ENCODE data around the gene VWF.

Gene VWF

GRCh38 chr12:5908251-5908650 lies 216.2 kb downstream of the VWF start:
- Histone ChIP-seq H3K36me3 (ENCODE audit: control insufficient read depth in 5 of 5, insufficient read depth in 5 of 5, low read length in 5 of 5) (peaks cover 0 to 26% (median 2%) of the 10 kb centered on the region in 5 donors), H3K9me3 (ENCODE audit: control insufficient read depth in 5 of 5, low read length in 5 of 5) (no peaks in the 10 kb centered on the region), H3K27ac (ENCODE audit: low read depth, low read length) (no peak overlapping the region), H3K4me3 (ENCODE audit: low read depth in 1 of 5, low read length in 5 of 5) (no peak overlapping the region), H3K4me1 (ENCODE audit: control insufficient read depth in 5 of 5, insufficient read depth in 5 of 5, low read length in 5 of 5) (no peaks in the 10 kb centered on the region), H3K27me3 (ENCODE audit: control insufficient read depth in 5 of 5, insufficient read depth in 4 of 5, low read length in 5 of 5) (peaks cover 0 to 19% (median 7%) of the 10 kb centered on the region in 5 donors), H3K9ac (ENCODE audit: low read length in 5 of 5) (no peak overlapping the region)

GRCh38 chr12:5907807-5908206 lies 216.7 kb downstream of the VWF start:
- no peak overlapping the region for H3K4me3 ChIP-seq (ENCODE audit: low read depth in 1 of 5, low read length in 5 of 5)
- H3K36me3 ChIP-seq (ENCODE audit: control insufficient read depth in 5 of 5, insufficient read depth in 5 of 5, low read length in 5 of 5), result peaks cover 0 to 25% (median 2%) of the 10 kb centered on the region in 5 donors
- no peaks in the 10 kb centered on the region for H3K9me3 ChIP-seq (ENCODE audit: control insufficient read depth in 5 of 5, low read length in 5 of 5)
- no peak overlapping the region for H3K9ac ChIP-seq (ENCODE audit: low read length in 5 of 5)
- no peak overlapping the region for H3K27ac ChIP-seq (ENCODE audit: low read depth, low read length)
- H3K27me3 ChIP-seq (ENCODE audit: control insufficient read depth in 5 of 5, insufficient read depth in 4 of 5, low read length in 5 of 5), result peaks cover 0 to 19% (median 7%) of the 10 kb centered on the region in 5 donors
- no peaks in the 10 kb centered on the region for H3K4me1 ChIP-seq (ENCODE audit: control insufficient read depth in 5 of 5, insufficient read depth in 5 of 5, low read length in 5 of 5)

- Histone ChIP-seq H3K4me3 (ENCODE audit: low read depth in 1 of 5, low read length in 5 of 5) (no peak overlapping the region), H3K4me1 (ENCODE audit: control insufficient read depth in 5 of 5, insufficient read depth in 5 of 5, low read length in 5 of 5) (no peaks in the 10 kb centered on the region), H3K27ac (ENCODE audit: low read depth, low read length) (no peak overlapping the region), H3K9me3 (ENCODE audit: control insufficient read depth in 5 of 5, low read length in 5 of 5) (no peaks in the 10 kb centered on the region), H3K9ac (ENCODE audit: low read length in 5 of 5) (no peak overlapping the region), H3K27me3 (ENCODE audit: control insufficient read depth in 5 of 5, insufficient read depth in 4 of 5, low read length in 5 of 5) (peaks cover 0 to 13% (median 6%) of the 10 kb centered on the region in 5 donors), H3K36me3 (ENCODE audit: control insufficient read depth in 5 of 5, insufficient read depth in 5 of 5, low read length in 5 of 5) (peaks cover 0 to 23% (median 0%) of the 10 kb centered on the region in 5 donors)
Measured at GRCh38 chr12:5905757-5906156, 218.7 kb downstream of the VWF start.

- Histone ChIP-seq H3K27me3 (ENCODE audit: control insufficient read depth in 5 of 5, insufficient read depth in 4 of 5, low read length in 5 of 5) (peaks cover 0 to 13% (median 6%) of the 10 kb centered on the region in 5 donors), H3K4me3 (ENCODE audit: low read depth in 1 of 5, low read length in 5 of 5) (no peak overlapping the region), H3K9me3 (ENCODE audit: control insufficient read depth in 5 of 5, low read length in 5 of 5) (no peaks in the 10 kb centered on the region)
Measured at GRCh38 chr12:5904969-5905368, 219.5 kb downstream of the VWF start.

GRCh38 chr12:5904441-5904840 lies 220.0 kb downstream of the VWF start:
- no peak overlapping the region for H3K4me3 ChIP-seq (ENCODE audit: low read depth in 1 of 5, low read length in 5 of 5)
- H3K27me3 ChIP-seq (ENCODE audit: control insufficient read depth in 5 of 5, insufficient read depth in 4 of 5, low read length in 5 of 5), result peaks cover 0 to 13% (median 6%) of the 10 kb centered on the region in 5 donors
- H3K36me3 ChIP-seq (ENCODE audit: control insufficient read depth in 5 of 5, insufficient read depth in 5 of 5, low read length in 5 of 5), result peaks cover 0 to 31% (median 6%) of the 10 kb centered on the region in 5 donors
- H3K4me1 ChIP-seq (ENCODE audit: control insufficient read depth in 5 of 5, insufficient read depth in 5 of 5, low read length in 5 of 5), result no peaks in the 10 kb centered on the region
- no peak overlapping the region for H3K9ac ChIP-seq (ENCODE audit: low read length in 5 of 5)
- H3K27ac ChIP-seq (ENCODE audit: low read depth, low read length), result no peak overlapping the region
- H3K9me3 ChIP-seq (ENCODE audit: control insufficient read depth in 5 of 5, low read length in 5 of 5), result no peaks in the 10 kb centered on the region

More at GRCh38 chr12:5904969-5905368, 219.5 kb downstream of the VWF start:
- no peak overlapping the region for H3K9ac ChIP-seq (ENCODE audit: low read length in 5 of 5)
- H3K27ac ChIP-seq (ENCODE audit: low read depth, low read length), result no peak overlapping the region
- H3K36me3 ChIP-seq (ENCODE audit: control insufficient read depth in 5 of 5, insufficient read depth in 5 of 5, low read length in 5 of 5), result peaks cover 0 to 26% (median 2%) of the 10 kb centered on the region in 5 donors
- no peaks in the 10 kb centered on the region for H3K4me1 ChIP-seq (ENCODE audit: control insufficient read depth in 5 of 5, insufficient read depth in 5 of 5, low read length in 5 of 5)

GRCh38 chr12:5902736-5903135 lies 221.7 kb downstream of the VWF start:
- Histone ChIP-seq H3K9me3 (ENCODE audit: control insufficient read depth in 5 of 5, low read length in 5 of 5) (peaks cover 0 to 8% (median 0%) of the 10 kb centered on the region in 5 donors), H3K4me3 (ENCODE audit: low read depth in 1 of 5, low read length in 5 of 5) (no peak overlapping the region), H3K36me3 (ENCODE audit: control insufficient read depth in 5 of 5, insufficient read depth in 5 of 5, low read length in 5 of 5) (peaks cover 0 to 27% (median 6%) of the 10 kb centered on the region in 5 donors), H3K4me1 (ENCODE audit: control insufficient read depth in 5 of 5, insufficient read depth in 5 of 5, low read length in 5 of 5) (no peaks in the 10 kb centered on the region), H3K9ac (ENCODE audit: low read length in 5 of 5) (no peak overlapping the region), H3K27ac (ENCODE audit: low read depth, low read length) (no peak overlapping the region), H3K27me3 (ENCODE audit: control insufficient read depth in 5 of 5, insufficient read depth in 4 of 5, low read length in 5 of 5) (peaks cover 0 to 13% (median 6%) of the 10 kb centered on the region in 5 donors)

GRCh38 chr12:5901416-5901815 lies 223.1 kb downstream of the VWF start:
- Histone ChIP-seq H3K9me3 (ENCODE audit: control insufficient read depth in 5 of 5, low read length in 5 of 5) (peaks cover 0 to 8% (median 0%) of the 10 kb centered on the region in 5 donors), H3K9ac (ENCODE audit: low read length in 5 of 5) (no peak overlapping the region), H3K4me1 (ENCODE audit: control insufficient read depth in 5 of 5, insufficient read depth in 5 of 5, low read length in 5 of 5) (peaks cover 0 to 5% (median 0%) of the 10 kb centered on the region in 5 donors), H3K27ac (ENCODE audit: low read depth, low read length) (no peak overlapping the region), H3K27me3 (ENCODE audit: control insufficient read depth in 5 of 5, insufficient read depth in 4 of 5, low read length in 5 of 5) (peaks cover 0 to 13% (median 6%) of the 10 kb centered on the region in 5 donors), H3K36me3 (ENCODE audit: control insufficient read depth in 5 of 5, insufficient read depth in 5 of 5, low read length in 5 of 5) (peaks cover 0 to 25% (median 6%) of the 10 kb centered on the region in 5 donors), H3K4me3 (ENCODE audit: low read depth in 1 of 5, low read length in 5 of 5) (no peak overlapping the region)

- Histone ChIP-seq H3K4me1 (ENCODE audit: control insufficient read depth in 5 of 5, insufficient read depth in 5 of 5, low read length in 5 of 5) (peaks cover 0 to 5% (median 0%) of the 10 kb centered on the region in 5 donors), H3K9ac (ENCODE audit: low read length in 5 of 5) (no peak overlapping the region), H3K36me3 (ENCODE audit: control insufficient read depth in 5 of 5, insufficient read depth in 5 of 5, low read length in 5 of 5) (peaks cover 0 to 25% (median 6%) of the 10 kb centered on the region in 5 donors), H3K27ac (ENCODE audit: low read depth, low read length) (no peak overlapping the region), H3K9me3 (ENCODE audit: control insufficient read depth in 5 of 5, low read length in 5 of 5) (peaks cover 0 to 8% (median 0%) of the 10 kb centered on the region in 5 donors), H3K4me3 (ENCODE audit: low read depth in 1 of 5, low read length in 5 of 5) (no peak overlapping the region), H3K27me3 (ENCODE audit: control insufficient read depth in 5 of 5, insufficient read depth in 4 of 5, low read length in 5 of 5) (peaks cover 0 to 13% (median 6%) of the 10 kb centered on the region in 5 donors)
Measured at GRCh38 chr12:5900533-5901205, 223.8 kb downstream of the VWF start.

- no peak overlapping the region for H3K4me3 ChIP-seq (ENCODE audit: low read depth in 1 of 5, low read length in 5 of 5)
- H3K9ac ChIP-seq (ENCODE audit: low read length in 5 of 5), result no peak overlapping the region
- H3K27ac ChIP-seq (ENCODE audit: low read depth, low read length), result no peak overlapping the region
- H3K27me3 ChIP-seq (ENCODE audit: control insufficient read depth in 5 of 5, insufficient read depth in 4 of 5, low read length in 5 of 5), result peaks cover 0 to 13% (median 6%) of the 10 kb centered on the region in 5 donors
- peaks cover 0 to 5% (median 0%) of the 10 kb centered on the region in 5 donors for H3K4me1 ChIP-seq (ENCODE audit: control insufficient read depth in 5 of 5, insufficient read depth in 5 of 5, low read length in 5 of 5)
- peaks cover 0 to 25% (median 6%) of the 10 kb centered on the region in 5 donors for H3K36me3 ChIP-seq (ENCODE audit: control insufficient read depth in 5 of 5, insufficient read depth in 5 of 5, low read length in 5 of 5)
- H3K9me3 ChIP-seq (ENCODE audit: control insufficient read depth in 5 of 5, low read length in 5 of 5), result peaks cover 0 to 8% (median 0%) of the 10 kb centered on the region in 5 donors
Measured at GRCh38 chr12:5900076-5900475, 224.4 kb downstream of the VWF start.

- H3K9me3 ChIP-seq (ENCODE audit: control insufficient read depth in 5 of 5, low read length in 5 of 5), result peaks cover 0 to 8% (median 0%) of the 10 kb centered on the region in 5 donors
- H3K4me1 ChIP-seq (ENCODE audit: control insufficient read depth in 5 of 5, insufficient read depth in 5 of 5, low read length in 5 of 5), result peaks cover 0 to 5% (median 0%) of the 10 kb centered on the region in 5 donors
Measured at GRCh38 chr12:5899675-5900074, 224.8 kb downstream of the VWF start.

More at GRCh38 chr12:5899675-5900074, 224.8 kb downstream of the VWF start:
- Histone ChIP-seq H3K27ac (ENCODE audit: low read depth, low read length) (no peak overlapping the region), H3K9ac (ENCODE audit: low read length in 5 of 5) (no peak overlapping the region), H3K27me3 (ENCODE audit: control insufficient read depth in 5 of 5, insufficient read depth in 4 of 5, low read length in 5 of 5) (peaks cover 0 to 13% (median 6%) of the 10 kb centered on the region in 5 donors), H3K4me3 (ENCODE audit: low read depth in 1 of 5, low read length in 5 of 5) (no peak overlapping the region), H3K36me3 (ENCODE audit: control insufficient read depth in 5 of 5, insufficient read depth in 5 of 5, low read length in 5 of 5) (peaks cover 0 to 25% (median 6%) of the 10 kb centered on the region in 5 donors)
